GM12864 (cell line): Measurements from ENCODE around the gene SDR9C7.
"Not testable (repeated sequence)": the region's sequence is repeated elsewhere in the genome, so short reads cannot be mapped to it uniquely, and the experiment has no call there.

Experiments
- DNase-seq: peaks from one replicate; pipeline ENCODE4 v3.0.0-alpha.2; 2011; ENCODE audit warnings: low read depth
- H3K4me3 ChIP-seq: 2 replicates; pipeline ENCODE4 v1.5.1; 2011; ENCODE audit warnings: mild to moderate bottlenecking, low read depth, low read length, control low read depth
- TF ChIP-seq, protein P1 (sequence below): IDR thresholded peaks from 2 replicates; pipeline ENCODE4 v1.5.1; 2011; ENCODE audit warnings: low read depth, mild to moderate bottlenecking, moderate library complexity, low read length, control low read depth, inconsistent platforms; ENCODE audit errors: missing control alignments

SDR9C7 gene

DNA sequence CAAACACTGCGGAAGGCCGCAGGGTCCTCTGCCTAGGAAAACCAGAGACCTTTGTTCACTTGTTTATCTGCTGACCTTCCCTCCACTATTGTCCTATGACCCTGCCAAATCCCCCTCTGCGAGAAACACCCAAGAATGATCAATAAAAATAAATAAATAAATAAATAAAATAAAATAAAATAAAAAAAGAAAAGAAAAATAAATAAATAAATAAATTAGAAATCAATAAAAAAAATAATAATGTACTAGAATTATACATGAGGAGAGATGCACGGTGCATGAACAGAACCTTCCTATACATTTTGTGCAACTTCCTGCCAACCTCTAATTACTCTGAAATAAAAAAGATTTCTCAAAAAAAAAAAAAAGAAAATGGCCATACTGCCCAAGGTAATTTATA is 30.9 kb upstream of the SDR9C7 start:
- H3K4me3 ChIP-seq, DNase-seq: not testable (repeated sequence)

DNA sequence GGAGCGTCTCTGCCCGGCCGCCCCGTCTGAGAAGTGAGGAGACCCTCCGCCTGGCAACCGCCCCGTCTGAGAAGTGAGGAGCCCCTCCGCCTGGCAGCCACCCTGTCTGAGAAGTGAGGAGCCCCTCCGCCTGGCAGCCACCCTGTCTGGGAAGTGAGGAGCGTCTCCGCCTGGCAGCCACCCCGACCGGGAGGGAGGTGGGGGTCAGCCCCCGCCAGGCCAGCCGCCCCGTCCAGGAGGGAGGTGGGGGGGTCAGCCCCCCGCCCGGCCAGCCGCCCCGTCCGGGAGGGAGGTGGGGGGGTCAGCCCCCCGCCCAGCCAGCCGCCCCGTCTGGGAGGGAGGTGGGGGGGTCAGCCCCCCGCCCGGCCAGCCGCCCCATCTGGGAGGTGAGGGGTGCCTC is 29.3 kb upstream of the SDR9C7 start:
- not testable (repeated sequence) for DNase-seq, H3K4me3 ChIP-seq

DNA sequence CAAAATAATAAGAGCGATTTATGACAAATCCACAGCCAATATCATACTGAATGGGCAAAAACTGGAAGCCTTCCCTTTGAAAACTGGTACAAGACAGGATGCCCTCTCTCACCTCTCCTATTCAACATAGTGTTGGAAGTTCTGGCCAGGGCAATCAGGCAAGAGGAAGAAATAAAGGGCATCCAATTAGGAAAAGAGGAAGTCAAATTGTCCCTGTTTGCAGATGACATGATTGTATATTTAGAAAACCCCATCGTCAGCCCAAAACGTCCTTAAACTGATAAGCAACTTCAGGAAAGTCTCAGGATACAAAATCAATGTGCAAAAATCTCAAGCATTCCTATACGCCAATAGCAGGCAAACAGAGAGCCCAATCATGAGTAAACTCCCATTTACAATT is 28.0 kb upstream of the SDR9C7 start:
- H3K4me3 ChIP-seq, DNase-seq: not testable (repeated sequence)

DNA sequence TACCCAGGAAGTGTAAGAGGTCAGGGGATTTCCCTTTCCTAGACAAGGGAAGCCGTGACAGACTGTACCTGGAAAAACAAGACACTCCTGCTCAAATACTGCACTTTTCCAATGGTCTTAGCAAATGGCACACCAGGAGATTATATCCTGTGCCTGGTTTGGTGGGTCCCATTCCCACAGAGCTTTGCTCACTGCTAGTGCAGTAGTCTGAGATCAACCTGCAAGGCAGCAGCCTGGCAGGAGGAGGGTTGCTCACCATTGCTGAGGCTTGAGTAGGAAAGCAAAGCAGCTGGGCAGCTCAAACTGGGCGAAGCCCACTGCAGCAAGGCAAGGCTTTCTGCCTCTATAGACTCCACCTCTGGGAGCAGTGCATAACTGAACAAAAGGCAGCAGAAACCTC is 24.2 kb upstream of the SDR9C7 start:
- H3K4me3 ChIP-seq: no peak overlapping the region
- TF ChIP-seq, protein P1, sequence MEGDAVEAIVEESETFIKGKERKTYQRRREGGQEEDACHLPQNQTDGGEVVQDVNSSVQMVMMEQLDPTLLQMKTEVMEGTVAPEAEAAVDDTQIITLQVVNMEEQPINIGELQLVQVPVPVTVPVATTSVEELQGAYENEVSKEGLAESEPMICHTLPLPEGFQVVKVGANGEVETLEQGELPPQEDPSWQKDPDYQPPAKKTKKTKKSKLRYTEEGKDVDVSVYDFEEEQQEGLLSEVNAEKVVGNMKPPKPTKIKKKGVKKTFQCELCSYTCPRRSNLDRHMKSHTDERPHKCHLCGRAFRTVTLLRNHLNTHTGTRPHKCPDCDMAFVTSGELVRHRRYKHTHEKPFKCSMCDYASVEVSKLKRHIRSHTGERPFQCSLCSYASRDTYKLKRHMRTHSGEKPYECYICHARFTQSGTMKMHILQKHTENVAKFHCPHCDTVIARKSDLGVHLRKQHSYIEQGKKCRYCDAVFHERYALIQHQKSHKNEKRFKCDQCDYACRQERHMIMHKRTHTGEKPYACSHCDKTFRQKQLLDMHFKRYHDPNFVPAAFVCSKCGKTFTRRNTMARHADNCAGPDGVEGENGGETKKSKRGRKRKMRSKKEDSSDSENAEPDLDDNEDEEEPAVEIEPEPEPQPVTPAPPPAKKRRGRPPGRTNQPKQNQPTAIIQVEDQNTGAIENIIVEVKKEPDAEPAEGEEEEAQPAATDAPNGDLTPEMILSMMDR: no peak
- DNase-seq: no peak

DNA sequence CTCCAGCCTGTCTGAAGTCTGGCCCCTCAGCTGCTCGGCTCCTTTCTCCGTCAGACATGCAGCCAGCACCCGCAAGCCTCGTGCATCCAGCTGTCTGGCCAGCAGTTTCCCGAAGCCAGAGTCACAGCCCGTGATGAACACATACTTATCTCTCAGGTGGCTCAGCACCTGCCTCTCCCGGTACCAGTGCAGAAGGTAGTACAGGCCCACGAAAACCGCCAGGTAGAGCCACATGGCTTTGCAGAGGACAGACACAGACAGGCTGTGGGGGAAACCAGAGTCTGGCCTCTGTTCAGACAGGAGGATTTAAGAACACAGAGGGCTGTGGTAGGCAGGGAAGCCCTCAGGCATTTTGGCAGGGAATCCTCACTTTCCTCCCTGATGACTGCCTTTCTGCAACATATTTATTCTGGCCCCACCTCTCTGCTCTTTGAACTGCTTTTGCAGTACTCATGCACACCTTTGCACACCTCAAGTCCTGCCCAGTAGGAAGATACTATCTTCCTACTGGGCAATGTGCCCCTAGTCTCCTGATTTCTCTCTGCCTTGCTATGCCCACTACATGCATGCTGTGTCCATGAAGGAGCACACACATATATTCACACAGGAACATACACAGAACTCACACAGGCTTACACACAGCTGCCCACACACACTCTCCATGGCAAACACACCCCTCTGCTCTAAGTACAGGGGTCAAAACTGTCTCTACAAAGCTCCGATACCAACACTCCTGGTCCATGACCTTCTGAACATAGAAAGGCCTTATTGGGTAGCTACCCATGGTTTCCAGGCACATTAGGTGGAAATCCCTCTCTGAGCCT is 23.2 kb upstream of the SDR9C7 start, which contains the start of gene RDH16:
TSS of gene RDH16 (minus strand) at position 380 of the 824 bp plus-strand sequence. CDS start at position 234, 146 bp downstream.
- no peak within 1 kb of the TSS for H3K4me3 ChIP-seq

DNA sequence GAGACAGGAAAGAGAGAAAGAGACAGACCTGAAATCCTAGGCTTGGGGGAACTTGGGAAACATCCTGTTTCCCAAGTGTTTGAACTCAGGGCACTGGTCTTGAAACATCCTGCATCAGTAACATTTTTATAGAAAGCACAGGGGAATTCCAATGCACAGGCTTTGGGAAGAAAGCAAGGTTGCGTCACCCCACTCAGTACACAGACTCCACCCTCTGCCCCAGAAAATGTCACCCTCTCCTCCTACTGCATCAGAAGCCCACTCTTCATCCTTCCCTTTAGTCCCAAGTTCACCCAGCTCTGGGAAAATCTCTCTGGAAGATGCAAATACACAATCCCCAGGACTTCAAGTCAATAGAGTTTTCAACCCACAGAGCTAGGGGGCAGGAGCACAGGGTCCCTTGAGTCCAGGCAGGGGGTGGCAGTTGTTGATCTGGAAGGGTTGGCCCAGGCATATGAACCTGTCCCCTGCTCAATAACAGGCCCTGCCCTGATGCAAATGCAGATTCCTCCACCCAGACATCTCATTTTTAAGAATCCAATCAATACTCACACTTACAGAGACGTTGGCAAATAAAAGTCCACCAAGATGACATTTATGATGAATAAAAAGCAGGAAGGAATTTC is 21.5 kb upstream of the SDR9C7 start:
- no peak for DNase-seq
- TF ChIP-seq, protein P1: no peak
- no peak overlapping the region for H3K4me3 ChIP-seq

More for the DNA sequence above, 23.2 kb upstream of the SDR9C7 start, which contains the start of gene RDH16:
- no peak for DNase-seq
- TF ChIP-seq, protein P1: no peak

DNA sequence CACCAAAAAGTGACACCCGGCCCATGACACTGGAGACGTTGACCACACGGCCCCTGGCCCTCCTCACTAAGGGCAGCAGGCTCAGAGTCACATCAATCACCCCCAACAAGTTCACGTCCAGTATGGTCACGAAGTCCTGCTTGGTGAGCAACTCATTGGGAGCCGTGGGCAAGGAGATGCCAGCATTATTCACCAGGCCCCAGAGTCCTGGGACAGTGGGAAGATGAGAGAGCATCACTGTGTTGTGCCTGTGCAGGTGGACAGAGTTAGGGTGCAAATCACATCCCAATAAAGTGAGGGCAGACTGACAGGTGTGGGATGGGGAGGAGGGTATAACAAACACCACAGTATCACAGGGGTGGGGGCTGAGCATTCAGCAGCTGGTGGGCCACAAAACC is 20.7 kb upstream of the SDR9C7 start:
- TF ChIP-seq, protein P1: no peak
- no peak for DNase-seq
- H3K4me3 ChIP-seq: no peak overlapping the region

DNA sequence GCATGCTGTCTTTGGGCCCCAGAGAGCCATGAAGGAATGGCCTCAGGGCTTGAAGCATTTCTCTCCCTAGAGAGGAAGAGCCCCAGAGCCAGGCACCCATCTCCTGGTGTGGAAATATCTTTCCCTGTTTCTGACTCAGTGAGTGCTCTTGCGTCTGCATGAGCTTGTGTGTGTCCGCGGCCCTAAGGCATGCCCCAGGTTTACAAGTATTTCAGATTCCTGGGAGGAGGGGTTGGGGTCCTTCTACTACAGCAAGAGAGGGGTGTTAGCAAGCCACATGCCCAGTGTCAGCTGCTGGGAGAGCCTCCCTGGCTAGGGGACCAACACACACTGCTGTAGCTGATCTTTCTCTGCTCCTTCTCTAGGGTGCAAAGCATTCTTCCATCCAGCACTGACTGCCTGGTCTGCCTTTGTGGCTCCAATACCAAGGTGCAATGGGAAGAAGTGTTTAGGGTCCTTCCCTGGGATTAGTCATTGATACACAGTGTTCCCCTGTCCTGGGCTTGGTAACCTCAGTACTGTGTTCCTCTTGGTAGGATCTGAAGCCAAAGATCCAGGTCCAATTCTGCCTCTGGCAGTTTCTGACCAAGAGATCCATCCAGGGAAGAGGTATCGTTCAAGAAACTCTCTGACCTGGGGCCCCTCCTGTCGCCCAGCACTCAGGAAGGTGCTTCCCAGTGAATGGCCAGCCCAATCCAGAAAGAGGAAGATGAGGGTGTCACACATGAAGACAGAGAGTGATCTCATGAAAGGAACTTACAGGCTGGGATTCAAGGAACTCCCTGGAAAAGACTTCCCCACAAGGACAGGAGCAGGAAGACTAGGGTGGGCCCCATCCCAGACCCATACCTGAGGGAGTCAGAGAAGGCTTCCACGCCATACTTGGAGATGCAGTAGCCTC is 20.1 kb upstream of the SDR9C7 start:
- no peak overlapping the region for H3K4me3 ChIP-seq
- TF ChIP-seq, protein P1: no peak
- DNase-seq: no peak
